Ammon's horn (tissue), 1 donor: ENCODE results near the gene FAM163A.
A peak's percentile ranks its signal among the peaks of the same experiment; 100 is the strongest.

ENCODE experiments used
- DNase-seq: peaks from one replicate; pipeline ENCODE4 v3.0.0-alpha.2; 2016; ENCODE audit warnings: low spot score

The FAM163A gene

GRCh38 chr1:179856296-179856695 is 113.2 kb downstream of the FAM163A start:
- no peak for DNase-seq

- no peak for DNase-seq
These were observed 113.9 kb downstream of the FAM163A start for GRCh38 chr1:179857009-179857408.

- peak; percentile 64 for DNase-seq
These were observed 117.6 kb downstream of the FAM163A start for GRCh38 chr1:179860652-179861051.

- DNase-seq = no peak
These were observed 122.3 kb downstream of the FAM163A start for GRCh38 chr1:179865377-179865776.
